ENCODE measurements around the gene CRY2. TPM values are rescaled to one million over a fixed set of nuclear protein-coding genes. Genes with fewer than 3 reads are reported as not detected.

CRY2 gene
- total and polyA plus RNA-seq, 3 donors from 2014 or later = 80.0 to 124 (median 109) TPM

DNA sequence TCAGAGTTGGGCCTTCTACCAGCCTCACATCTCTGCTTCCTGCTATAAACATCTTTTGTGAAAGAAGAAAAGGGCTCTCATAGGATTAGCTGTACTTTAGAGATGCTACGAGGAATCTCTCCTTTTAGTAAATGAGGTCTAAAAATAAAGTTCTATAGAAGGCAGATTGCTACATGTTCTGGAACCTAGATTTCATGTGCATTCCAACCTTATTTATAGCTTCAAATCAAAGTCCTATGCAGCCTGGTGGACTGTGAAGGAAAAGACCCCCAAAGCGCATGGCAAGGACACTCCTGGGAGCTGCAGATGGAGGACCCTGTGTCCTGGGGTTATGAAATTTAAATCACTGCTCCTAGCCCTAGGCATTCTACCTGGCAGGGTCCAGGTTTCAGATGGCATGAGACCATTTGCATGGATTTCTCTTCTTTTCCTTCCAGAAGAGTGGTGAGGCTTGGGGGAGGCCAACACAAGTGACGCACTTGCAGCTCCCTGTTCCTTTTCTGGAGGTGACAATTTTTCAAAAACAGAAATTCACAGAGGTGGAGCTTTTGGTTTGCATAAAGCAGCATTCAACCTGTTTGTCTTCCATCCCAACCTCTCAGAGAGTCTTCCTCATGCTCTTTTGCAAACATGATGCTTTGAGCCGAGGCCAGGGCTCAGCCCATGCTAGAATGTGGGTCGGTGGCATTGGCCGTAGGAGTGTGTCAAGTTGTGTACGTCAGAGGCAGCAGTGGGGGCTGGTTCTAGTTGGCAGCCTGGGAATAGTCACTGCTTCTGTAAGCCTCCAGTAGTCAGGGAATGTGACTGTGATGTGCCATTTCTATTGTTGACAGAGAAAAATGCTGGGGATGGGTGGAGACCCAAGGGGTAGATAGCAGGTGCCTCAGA is 6.3 kb downstream of the CRY2 start:
- no peaks in the 10 kb centered on the region for H3K27me3 ChIP-seq
- peak overlapping the region in 1 of 2 donors; percentile 79 for H3K27ac ChIP-seq
- no peaks in the 10 kb centered on the region for H3K9me3 ChIP-seq
- peaks cover 75% of the 10 kb centered on the region for H3K4me1 ChIP-seq
- no peak for TF ChIP-seq POLR2A (IDR thresholded peaks at IDR 0.05)
- TF ChIP-seq, protein P1, sequence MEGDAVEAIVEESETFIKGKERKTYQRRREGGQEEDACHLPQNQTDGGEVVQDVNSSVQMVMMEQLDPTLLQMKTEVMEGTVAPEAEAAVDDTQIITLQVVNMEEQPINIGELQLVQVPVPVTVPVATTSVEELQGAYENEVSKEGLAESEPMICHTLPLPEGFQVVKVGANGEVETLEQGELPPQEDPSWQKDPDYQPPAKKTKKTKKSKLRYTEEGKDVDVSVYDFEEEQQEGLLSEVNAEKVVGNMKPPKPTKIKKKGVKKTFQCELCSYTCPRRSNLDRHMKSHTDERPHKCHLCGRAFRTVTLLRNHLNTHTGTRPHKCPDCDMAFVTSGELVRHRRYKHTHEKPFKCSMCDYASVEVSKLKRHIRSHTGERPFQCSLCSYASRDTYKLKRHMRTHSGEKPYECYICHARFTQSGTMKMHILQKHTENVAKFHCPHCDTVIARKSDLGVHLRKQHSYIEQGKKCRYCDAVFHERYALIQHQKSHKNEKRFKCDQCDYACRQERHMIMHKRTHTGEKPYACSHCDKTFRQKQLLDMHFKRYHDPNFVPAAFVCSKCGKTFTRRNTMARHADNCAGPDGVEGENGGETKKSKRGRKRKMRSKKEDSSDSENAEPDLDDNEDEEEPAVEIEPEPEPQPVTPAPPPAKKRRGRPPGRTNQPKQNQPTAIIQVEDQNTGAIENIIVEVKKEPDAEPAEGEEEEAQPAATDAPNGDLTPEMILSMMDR (IDR thresholded peaks at IDR 0.05) = no peak
- H3K36me3 ChIP-seq (ENCODE audit: low read depth, missing control alignments) = no peaks in the 10 kb centered on the region
- H3K4me3 ChIP-seq = no peak overlapping the region
- WGBS, 2 donors = 75 to 79% methylated on average over 7 of the region's 7 CpGs
- intact Hi-C loops (cut with DNase I; ENCODE audit: low total_unique reads) = no loop called here
- peak; percentile 77 for DNase-seq

DNA sequence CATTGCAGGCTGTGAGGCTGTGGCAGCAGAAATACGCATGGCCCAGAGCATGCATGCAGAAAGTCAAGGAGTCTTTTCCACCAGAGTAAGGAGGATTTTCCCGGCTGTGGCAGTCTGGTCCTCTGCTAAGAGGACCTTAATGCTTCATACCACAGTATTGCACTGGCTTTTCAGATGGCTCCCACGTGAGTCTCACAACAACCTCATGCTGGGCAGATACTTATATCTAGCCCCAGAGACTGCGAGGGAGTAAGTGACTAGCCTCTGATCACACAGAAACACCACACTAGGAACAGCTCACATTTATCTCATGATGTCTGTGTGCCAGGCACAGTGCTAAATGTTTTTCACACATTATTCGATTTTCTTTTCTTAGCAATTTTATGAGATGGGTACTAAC is 8.0 kb downstream of the CRY2 start:
- WGBS, 2 donors = 63% methylated on average over 5 of the region's 5 CpGs
- Histone ChIP-seq H3K9me3 (no peaks in the 10 kb centered on the region), H3K4me1 (peaks cover 79% of the 10 kb centered on the region), H3K36me3 (ENCODE audit: low read depth, missing control alignments) (no peaks in the 10 kb centered on the region), H3K4me3 (no peak overlapping the region), H3K27me3 (no peaks in the 10 kb centered on the region), H3K27ac (peak overlapping the region; percentile 24 to 79)
- intact Hi-C loops (cut with DNase I; ENCODE audit: low total_unique reads) = no loop called here
- DNase-seq = no peak
- no peak for TF ChIP-seq POLR2A (IDR thresholded peaks at IDR 0.05)
- TF ChIP-seq, protein P1 (IDR thresholded peaks at IDR 0.05) = no peak

DNA sequence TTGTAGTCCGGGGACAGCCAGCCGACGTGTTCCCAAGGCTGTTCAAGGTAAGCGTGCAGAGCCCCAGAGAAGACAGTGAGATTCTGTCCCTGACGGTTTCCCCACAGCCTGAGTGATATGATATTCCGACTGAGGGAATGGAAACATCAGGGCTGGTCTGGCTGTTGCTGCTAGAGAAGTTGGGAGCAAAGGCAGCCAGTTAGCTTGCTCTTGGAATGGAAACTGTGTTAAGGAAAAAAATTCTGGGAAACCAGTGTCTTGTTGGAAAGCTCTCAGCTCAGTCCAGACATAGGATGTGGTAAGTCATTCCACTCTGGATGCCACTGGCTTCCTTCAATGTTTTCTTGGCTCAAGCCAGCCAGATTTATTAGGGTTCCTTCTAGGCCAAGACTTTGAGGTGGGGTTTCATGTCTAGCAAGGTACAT is 8.8 kb downstream of the CRY2 start:
- no peak for TF ChIP-seq POLR2A (IDR thresholded peaks at IDR 0.05)
- TF ChIP-seq, protein P1 (IDR thresholded peaks at IDR 0.05) = no peak
- 31 to 57% methylated on average over 4 to 6 of the region's 6 CpGs for WGBS, 2 donors
- no peaks in the 10 kb centered on the region for H3K36me3 ChIP-seq (ENCODE audit: low read depth, missing control alignments)
- peaks cover 77% of the 10 kb centered on the region for H3K4me1 ChIP-seq
- H3K4me3 ChIP-seq = no peak overlapping the region
- no peaks in the 10 kb centered on the region for H3K9me3 ChIP-seq
- intact Hi-C loops (cut with DNase I; ENCODE audit: low total_unique reads) = no loop called here
- peak overlapping the region; percentile 24 to 79 for H3K27ac ChIP-seq
- no peak for DNase-seq
- H3K27me3 ChIP-seq = no peaks in the 10 kb centered on the region

DNA sequence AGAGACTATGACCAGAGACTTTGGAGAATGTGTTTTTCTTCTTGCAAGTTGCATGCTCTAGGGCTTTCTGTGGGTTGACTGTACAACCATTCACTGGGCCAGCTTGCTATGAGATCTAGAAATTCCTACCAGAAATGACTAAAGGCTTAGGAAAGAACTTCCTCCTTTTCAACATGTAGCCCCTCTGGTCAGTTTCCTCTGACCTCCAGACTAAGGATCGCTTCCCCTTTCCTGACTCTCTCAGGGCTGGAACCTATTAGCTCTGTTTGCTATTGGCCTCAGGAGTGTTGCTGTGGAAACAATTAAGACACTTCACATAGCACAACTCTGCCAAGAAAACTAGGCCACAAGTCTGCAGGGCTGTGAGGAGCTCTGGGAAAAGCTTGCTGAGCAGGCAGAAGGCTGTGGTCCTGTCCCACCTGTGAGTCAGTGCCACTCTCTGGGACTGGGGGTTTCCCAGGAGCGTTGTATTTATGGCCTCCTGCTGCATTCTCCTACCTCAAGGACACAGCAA is 10.7 kb downstream of the CRY2 start:
- no peaks in the 10 kb centered on the region for H3K36me3 ChIP-seq (ENCODE audit: low read depth, missing control alignments)

More for the DNA sequence above, 10.7 kb downstream of the CRY2 start:
- DNase-seq = peak; percentile 78
- Histone ChIP-seq H3K27ac (peak overlapping the region; percentile 39 to 79), H3K4me3 (no peak overlapping the region), H3K9me3 (no peaks in the 10 kb centered on the region), H3K27me3 (no peaks in the 10 kb centered on the region), H3K4me1 (peaks cover 57% of the 10 kb centered on the region)
- intact Hi-C loops (cut with DNase I; ENCODE audit: low total_unique reads) = no loop called here
- WGBS, 2 donors = 24 to 25% methylated on average over 2 of the region's 2 CpGs
- TF ChIP-seq, protein P1 (IDR thresholded peaks at IDR 0.05) = no peak
- TF ChIP-seq POLR2A (IDR thresholded peaks at IDR 0.05) = no peak
